Subcutaneous preadipocyte (primary cell): Measurements from ENCODE around the gene PPIP5K2. TPM values are rescaled to one million over a fixed set of nuclear protein-coding genes. Genes with fewer than 3 reads are reported as not detected.

Experiments
- total RNA-seq: library from RNA; depleted of rRNA; stranded (reverse); fragments of >200 nt; gene quantifications from 2 replicates; pipeline ENCODE4 v1.2.3, GENCODE V29; 2012

The PPIP5K2 gene
- 57.7 and 63.5 TPM in 2 replicates for total RNA-seq

DNA sequence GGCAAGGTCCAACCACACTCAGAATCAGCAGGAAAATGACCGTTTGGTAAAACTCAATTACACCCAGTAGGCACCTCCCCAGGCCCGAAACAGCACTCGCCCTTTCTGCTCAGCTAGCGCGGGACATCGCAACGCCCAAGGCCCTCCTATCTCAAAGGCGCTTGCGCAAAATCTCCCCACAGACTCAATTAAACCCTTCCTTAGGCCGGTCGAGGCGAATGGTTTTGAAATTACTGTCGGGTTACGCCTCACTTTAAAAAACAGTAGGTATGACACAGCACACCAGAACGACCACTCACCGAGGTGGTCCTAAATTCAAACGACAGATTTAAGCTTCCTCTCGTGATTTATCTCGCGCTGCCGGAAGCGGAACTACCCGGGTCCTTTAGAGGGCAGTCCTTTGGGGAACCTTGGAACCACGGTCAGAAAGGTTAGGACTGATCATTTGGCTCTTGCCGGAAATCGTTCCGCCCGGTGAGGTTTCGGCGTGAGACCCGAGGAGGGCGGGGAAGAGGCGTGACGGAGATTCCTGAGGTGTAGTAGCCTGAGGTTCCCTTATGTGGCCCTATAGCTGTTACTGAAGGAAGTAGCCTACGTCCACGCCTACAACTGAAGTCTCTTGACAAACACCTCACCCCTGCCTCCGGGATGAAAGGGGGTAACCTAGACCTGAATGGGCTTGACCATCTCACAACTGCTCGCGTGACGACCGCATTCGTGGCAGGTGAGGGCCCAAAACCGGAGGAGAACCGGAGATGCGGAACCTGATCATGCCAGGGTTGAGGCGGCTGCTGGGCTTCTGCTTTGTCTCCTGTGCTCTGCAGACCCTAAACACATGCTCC lies at the start of gene PPIP5K2, which contains the start of gene GIN1:
Gene PPIP5K2, plus strand, starts transcription at position 537 of the 842 bp plus-strand sequence. CDS start 9,289 bp downstream, outside the sequence.
Gene GIN1, minus strand, starts transcription at position 374 of the 842 bp plus-strand sequence. CDS start 11,431 bp downstream, outside the sequence.

DNA sequence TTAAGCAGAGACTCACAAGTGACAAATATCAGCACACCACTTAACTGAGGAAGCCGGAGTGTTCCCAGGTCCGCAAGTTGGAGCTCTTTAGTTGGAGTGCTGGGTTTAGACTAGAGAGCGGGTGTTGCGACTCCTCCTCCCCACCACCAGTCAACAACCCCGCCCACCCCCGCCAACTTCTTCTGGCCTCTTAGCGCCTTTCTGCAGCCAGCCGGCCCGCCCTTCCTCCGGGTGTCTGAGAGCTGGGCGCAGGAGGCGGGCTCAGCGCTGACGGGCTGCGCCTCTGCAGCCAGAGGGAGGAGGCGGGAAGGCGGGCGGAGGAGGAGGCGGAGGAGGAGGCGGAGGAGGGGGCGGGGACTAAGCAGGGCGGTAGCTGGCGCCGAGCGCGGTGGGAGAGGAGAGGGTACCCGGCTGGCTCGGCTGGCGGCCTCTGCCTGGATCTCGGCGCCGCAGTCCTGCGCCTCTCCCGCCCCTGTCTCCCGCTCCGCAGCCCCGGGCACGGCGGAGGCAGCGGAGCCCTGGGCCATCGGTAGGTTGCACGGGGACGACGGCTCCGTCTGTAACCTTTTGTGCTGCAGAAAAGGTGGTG lies 138.4 kb downstream of the PPIP5K2 start, which contains the start of gene MACIR:
Gene MACIR, plus strand, starts transcription at position 396 of the 589 bp plus-strand sequence. CDS start 17,157 bp downstream, outside the sequence.

Other genes with a start within 250 kb of the PPIP5K2 start
- gene GIN1, start 163 bp upstream of the PPIP5K2 start, total RNA-seq, result 3.7 and 6.5 TPM in 2 replicates
- 5.1 and 8.0 TPM in 2 replicates for gene MACIR, start 138.5 kb downstream of the PPIP5K2 start, total RNA-seq